Measurements from ENCODE around the gene CWF19L1. TPM values are rescaled to one million over a fixed set of nuclear protein-coding genes. Genes with fewer than 3 reads are reported as not detected.
A peak's percentile ranks its signal among the peaks of the same experiment; 100 is the strongest.

The CWF19L1 gene
- total and polyA plus RNA-seq, 2 of the 13 experiments (the other 11 are each of a cell fraction or from before 2014, with no cell fraction given): 13.6 to 42.1 TPM

DNA sequence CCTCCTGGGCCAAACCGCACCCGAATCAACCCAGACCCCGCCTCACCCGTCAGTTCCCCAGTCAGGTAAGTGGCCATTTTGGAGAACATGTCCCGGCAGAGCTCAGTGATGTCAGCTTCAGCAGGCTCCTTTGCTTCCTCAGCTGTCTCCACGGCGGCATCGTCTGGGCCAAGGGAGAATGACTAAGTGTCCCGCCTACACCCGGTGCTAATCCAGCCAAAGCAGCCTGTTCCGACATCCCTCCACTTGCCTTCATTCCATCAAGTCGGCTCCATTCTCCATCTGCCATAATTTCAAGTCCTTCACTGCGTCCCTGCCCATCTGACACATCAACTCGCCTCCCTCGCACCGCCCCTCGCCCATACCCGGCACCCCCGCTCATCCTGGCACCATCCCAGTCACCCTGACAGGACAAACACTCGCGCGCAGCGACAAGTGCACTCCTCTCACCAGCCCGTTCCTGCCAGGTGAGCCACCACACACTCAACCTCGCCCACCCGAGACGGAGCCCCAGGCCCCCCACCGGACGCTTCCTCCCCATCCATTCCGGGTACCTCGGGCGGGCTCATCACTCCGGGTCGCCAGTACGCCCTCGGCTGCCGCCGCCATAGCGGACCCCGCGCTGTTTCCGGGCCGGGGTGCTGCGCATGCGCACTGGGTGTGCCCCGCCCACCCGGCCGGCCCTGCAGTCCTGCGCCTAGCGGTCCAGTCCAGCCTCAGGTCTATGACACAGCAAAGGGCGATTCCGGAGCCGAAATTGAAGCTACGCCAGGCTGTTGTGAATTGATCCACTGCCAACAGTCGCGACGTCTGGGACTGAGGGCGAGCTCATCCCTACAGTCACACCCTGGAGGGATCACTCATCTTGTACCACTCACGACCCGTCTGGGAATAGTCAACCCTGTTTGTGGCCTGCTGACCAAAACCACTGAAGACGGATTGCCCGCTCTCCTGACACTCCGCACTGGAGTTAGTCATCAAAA lies 18.9 kb upstream of the CWF19L1 start, which contains the start of gene BLOC1S2 (continued):
- TF ChIP-seq, protein P1, sequence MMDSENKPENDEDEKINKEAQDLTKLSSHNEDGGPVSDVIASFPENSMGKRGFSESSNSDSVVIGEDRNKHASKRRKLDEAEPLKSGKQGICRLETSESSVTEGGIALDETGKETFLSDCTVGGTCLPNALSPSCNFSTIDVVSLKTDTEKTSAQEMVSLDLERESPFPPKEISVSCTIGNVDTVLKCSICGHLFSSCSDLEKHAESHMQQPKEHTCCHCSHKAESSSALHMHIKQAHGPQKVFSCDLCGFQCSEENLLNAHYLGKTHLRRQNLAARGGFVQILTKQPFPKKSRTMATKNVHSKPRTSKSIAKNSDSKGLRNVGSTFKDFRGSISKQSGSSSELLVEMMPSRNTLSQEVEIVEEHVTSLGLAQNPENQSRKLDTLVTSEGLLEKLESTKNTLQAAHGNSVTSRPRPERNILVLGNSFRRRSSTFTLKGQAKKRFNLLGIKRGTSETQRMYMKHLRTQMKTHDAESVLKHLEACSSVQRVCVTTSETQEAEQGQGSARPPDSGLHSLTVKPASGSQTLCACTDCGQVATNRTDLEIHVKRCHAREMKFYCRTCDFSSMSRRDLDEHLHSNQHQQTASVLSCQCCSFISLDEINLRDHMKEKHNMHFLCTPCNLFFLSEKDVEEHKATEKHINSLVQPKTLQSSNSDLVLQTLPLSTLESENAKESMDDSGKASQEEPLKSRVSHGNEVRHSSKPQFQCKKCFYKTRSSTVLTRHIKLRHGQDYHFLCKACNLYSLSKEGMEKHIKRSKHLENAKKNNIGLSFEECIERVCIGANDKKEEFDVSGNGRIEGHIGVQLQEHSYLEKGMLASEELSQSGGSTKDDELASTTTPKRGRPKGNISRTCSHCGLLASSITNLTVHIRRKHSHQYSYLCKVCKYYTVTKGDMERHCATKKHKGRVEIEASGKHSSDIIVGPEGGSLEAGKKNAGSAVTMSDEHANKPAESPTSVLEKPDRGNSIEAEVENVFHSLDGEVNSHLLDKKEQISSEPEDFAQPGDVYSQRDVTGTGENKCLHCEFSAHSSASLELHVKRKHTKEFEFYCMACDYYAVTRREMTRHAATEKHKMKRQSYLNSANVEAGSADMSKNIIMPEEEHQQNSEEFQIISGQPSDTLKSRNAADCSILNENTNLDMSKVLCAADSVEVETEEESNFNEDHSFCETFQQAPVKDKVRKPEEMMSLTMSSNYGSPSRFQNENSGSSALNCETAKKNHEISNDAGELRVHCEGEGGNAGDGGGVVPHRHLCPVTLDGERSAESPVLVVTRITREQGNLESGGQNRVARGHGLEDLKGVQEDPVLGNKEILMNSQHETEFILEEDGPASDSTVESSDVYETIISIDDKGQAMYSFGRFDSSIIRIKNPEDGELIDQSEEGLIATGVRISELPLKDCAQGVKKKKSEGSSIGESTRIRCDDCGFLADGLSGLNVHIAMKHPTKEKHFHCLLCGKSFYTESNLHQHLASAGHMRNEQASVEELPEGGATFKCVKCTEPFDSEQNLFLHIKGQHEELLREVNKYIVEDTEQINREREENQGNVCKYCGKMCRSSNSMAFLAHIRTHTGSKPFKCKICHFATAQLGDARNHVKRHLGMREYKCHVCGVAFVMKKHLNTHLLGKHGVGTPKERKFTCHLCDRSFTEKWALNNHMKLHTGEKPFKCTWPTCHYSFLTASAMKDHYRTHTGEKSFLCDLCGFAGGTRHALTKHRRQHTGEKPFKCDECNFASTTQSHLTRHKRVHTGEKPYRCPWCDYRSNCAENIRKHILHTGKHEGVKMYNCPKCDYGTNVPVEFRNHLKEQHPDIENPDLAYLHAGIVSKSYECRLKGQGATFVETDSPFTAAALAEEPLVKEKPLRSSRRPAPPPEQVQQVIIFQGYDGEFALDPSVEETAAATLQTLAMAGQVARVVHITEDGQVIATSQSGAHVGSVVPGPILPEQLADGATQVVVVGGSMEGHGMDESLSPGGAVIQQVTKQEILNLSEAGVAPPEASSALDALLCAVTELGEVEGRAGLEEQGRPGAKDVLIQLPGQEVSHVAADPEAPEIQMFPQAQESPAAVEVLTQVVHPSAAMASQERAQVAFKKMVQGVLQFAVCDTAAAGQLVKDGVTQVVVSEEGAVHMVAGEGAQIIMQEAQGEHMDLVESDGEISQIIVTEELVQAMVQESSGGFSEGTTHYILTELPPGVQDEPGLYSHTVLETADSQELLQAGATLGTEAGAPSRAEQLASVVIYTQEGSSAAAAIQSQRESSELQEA (CRISPR knock-in tag; IDR thresholded peaks at IDR 0.05; ENCODE audit: not compliant biosample characterization): peak; percentile 87
- TF ChIP-seq POGK (CRISPR knock-in tag; conservative IDR thresholded peaks at IDR 0.05) (peak; percentile 88), IKZF1 (IDR thresholded peaks at IDR 0.05) (no peak), RFXAP (CRISPR knock-in tag; IDR thresholded peaks at IDR 0.05; ENCODE audit: borderline replicate concordance) (peak; percentile 92; the same call in 1 of the 2 replicates), MAFG (CRISPR knock-in tag; IDR thresholded peaks at IDR 0.05) (no peak), ZNF441 (CRISPR knock-in tag; IDR thresholded peaks at IDR 0.05; ENCODE audit: borderline replicate concordance) (no peak), CAMTA2 (CRISPR knock-in tag; IDR thresholded peaks at IDR 0.05; ENCODE audit: borderline replicate concordance) (no peak), REPIN1 (CRISPR knock-in tag; IDR thresholded peaks at IDR 0.05; ENCODE audit: borderline replicate concordance, low read depth) (0 out of 2 replicates have a peak, but pooled peaks have one; percentile 19), REL (CRISPR knock-in tag; conservative IDR thresholded peaks at IDR 0.05) (0 out of 2 replicates have a peak, but pooled peaks have one; percentile 48), PBX3 (CRISPR knock-in tag; IDR thresholded peaks at IDR 0.05; ENCODE audit: borderline replicate concordance) (no peak), NFIC (IDR thresholded peaks at IDR 0.05; ENCODE audit: low read length) (no peak), FIP1L1 (IDR thresholded peaks at IDR 0.05; ENCODE audit: borderline replicate concordance, insufficient read depth, low read depth, low read length) (no peak), ZNF367 (CRISPR knock-in tag; IDR thresholded peaks at IDR 0.05; ENCODE audit: borderline replicate concordance) (no peak), ZNF772 (CRISPR knock-in tag; IDR thresholded peaks at IDR 0.05) (peak; percentile 81)
- TF ChIP-seq, protein P2, sequence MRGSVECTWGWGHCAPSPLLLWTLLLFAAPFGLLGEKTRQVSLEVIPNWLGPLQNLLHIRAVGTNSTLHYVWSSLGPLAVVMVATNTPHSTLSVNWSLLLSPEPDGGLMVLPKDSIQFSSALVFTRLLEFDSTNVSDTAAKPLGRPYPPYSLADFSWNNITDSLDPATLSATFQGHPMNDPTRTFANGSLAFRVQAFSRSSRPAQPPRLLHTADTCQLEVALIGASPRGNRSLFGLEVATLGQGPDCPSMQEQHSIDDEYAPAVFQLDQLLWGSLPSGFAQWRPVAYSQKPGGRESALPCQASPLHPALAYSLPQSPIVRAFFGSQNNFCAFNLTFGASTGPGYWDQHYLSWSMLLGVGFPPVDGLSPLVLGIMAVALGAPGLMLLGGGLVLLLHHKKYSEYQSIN (CRISPR knock-in tag; IDR thresholded peaks at IDR 0.05; ENCODE audit: borderline replicate concordance): no peak

All from HepG2 (cell line).